A549 (cell line): Measurements from ENCODE around the gene PRRT4.

Source experiments
- CHD2 ChIP-seq: fragments of 150-350 bp; IDR thresholded peaks from 2 replicates; pipeline ENCODE4 v1.6.1; 2014; ENCODE audit warnings: low read length; ENCODE audit not compliant: partially characterized antibody
- CTCF ChIP-seq: fragments of >200 bp; sonication (Bioruptor Twin); formaldehyde crosslinking; IDR thresholded peaks from 3 replicates; pipeline ENCODE4 v1.5.1; 2016
- JUN ChIP-seq, 2 experiments: fragments of >200 bp; sonication (Bioruptor Twin); formaldehyde crosslinking; IDR thresholded peaks; 2 replicates in 1 of 2; 3 replicates in 1 of 2; pipeline ENCODE4 v1.6.1; 2016 to 2017
- MAFK ChIP-seq: fragments of 450-650 bp; IDR thresholded peaks from 2 replicates; pipeline ENCODE4 v1.6.1; 2014; ENCODE audit not compliant: partially characterized antibody
- POLR2A ChIP-seq: IDR thresholded peaks from 2 replicates; pipeline ENCODE4 v1.6.1; 2012; ENCODE audit warnings: mild to moderate bottlenecking, low read length
- RAD21 ChIP-seq, 2 experiments: fragments of >200 bp in 1 of 2; sonication (Bioruptor Twin) in 1 of 2; formaldehyde crosslinking in 1 of 2; IDR thresholded peaks in 1 of 2; conservative IDR thresholded peaks in 1 of 2; 2 replicates in 1 of 2; 3 replicates in 1 of 2; pipeline ENCODE4 v1.6.1; 2012 to 2018; ENCODE audit warnings: inconsistent platforms in 1 of 2
- RNF2 ChIP-seq: fragments of 200-600 bp; sonication (generic); IDR thresholded peaks from 2 replicates; pipeline ENCODE4 v1.6.1; 2016; ENCODE audit warnings: low read depth, mild to moderate bottlenecking, antibody characterized with exemption, moderate library complexity, borderline replicate concordance
- SMC3 ChIP-seq: fragments of >200 bp; sonication (Bioruptor Twin); formaldehyde crosslinking; IDR thresholded peaks from 3 replicates; pipeline ENCODE4 v1.6.1; 2018; ENCODE audit warnings: inconsistent platforms
- TF ChIP-seq, protein P1 (sequence below): fragments of 200-600 bp; sonication (generic); IDR thresholded peaks from 2 replicates; pipeline ENCODE4 v1.6.1; 2016; ENCODE audit warnings: antibody characterized with exemption, mild to moderate bottlenecking, moderate library complexity

DNA sequence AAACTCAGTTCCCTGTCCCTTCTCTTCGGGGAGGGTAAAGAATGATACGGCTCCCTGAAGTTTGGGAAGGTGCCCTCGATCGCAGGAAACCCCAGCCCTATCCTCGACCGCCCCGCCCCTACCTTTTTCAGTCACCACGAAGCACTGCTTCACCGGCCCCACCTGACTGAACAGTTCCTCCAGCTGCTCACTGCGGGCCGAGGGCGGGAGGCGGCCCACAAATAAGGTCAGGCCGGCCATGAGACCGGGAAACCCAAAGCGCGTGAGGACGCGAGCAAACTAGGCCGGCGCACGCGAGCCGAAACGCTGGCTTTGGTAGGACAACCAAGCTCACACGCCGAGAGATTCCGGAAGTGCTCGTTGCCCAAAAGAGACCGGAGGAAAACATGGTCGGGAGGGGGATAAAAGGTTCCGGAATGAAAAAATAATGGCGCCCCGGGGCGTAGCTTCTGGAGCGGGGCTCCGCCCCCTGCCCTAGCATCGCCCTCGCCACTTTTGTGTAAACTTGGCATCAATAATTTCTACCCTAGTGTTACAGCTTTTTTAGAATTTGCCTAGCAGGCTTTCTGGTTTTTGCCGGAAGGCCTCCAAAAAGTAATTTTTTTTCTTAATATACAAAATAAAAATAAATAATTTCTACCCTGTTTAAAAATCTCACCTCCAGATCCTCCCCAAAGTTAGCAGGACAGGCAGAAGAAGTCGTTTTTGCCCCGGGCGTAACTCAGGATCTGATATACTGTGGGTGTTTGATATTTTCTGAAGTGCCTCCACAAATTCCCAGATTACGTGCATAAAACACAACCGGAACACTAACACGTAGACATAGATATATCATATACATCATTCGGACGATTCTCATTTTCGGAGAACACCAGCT is 17.7 kb downstream of the PRRT4 start, which contains the start of gene RBM28:
- TF ChIP-seq CTCF (no peak), POLR2A (peak; percentile 96), JUN (IDR thresholded peaks at IDR 0.05) (peak; percentile 90 to 94; a peak in 4 of 5 replicates), RAD21 (conservative IDR thresholded peaks at IDR 0.05 in 1 of 2, IDR thresholded peaks at IDR 0.05 in 1 of 2) (no peak), CHD2 (no peak), SMC3 (no peak), MAFK (no peak), RNF2 (no peak)
- TF ChIP-seq, protein P1, sequence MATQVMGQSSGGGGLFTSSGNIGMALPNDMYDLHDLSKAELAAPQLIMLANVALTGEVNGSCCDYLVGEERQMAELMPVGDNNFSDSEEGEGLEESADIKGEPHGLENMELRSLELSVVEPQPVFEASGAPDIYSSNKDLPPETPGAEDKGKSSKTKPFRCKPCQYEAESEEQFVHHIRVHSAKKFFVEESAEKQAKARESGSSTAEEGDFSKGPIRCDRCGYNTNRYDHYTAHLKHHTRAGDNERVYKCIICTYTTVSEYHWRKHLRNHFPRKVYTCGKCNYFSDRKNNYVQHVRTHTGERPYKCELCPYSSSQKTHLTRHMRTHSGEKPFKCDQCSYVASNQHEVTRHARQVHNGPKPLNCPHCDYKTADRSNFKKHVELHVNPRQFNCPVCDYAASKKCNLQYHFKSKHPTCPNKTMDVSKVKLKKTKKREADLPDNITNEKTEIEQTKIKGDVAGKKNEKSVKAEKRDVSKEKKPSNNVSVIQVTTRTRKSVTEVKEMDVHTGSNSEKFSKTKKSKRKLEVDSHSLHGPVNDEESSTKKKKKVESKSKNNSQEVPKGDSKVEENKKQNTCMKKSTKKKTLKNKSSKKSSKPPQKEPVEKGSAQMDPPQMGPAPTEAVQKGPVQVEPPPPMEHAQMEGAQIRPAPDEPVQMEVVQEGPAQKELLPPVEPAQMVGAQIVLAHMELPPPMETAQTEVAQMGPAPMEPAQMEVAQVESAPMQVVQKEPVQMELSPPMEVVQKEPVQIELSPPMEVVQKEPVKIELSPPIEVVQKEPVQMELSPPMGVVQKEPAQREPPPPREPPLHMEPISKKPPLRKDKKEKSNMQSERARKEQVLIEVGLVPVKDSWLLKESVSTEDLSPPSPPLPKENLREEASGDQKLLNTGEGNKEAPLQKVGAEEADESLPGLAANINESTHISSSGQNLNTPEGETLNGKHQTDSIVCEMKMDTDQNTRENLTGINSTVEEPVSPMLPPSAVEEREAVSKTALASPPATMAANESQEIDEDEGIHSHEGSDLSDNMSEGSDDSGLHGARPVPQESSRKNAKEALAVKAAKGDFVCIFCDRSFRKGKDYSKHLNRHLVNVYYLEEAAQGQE: peak; percentile 24; the same call in 1 of the 2 replicates
